ENCODE results near the gene CCDC183. TPM values are rescaled to one million over a fixed set of nuclear protein-coding genes. Genes with fewer than 3 reads are reported as not detected.
A peak's percentile ranks its signal among the peaks of the same experiment; 100 is the strongest.
"Not testable (repeated sequence)": the region's sequence is repeated elsewhere in the genome, so short reads cannot be mapped to it uniquely, and the experiment has no call there.

The CCDC183 gene
- total RNA-seq, 1 experiment from 2014 or later: not detected

DNA sequence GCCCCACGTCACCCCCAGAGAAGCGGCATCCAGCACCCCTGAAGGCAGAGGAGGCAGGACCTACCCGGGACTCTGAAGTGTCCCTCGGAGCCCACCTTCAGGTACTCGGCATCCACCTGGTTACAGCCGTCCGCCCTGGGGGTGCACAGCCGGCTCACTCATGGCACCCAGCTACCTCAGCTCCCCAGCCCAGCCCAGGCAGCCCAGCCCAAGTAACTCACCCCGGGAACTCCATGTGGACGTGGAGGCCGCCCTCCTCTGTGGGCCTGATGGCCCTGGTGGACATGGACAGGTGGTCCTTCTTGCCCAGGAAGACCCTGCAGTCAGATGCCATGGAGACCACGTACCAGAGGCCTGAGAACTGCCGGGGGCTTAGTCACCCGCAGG is 32.5 kb upstream of the CCDC183 start:
- peaks cover 23% of the 10 kb centered on the region for H3K4me1 ChIP-seq (ENCODE audit: low read length)
- 0 out of 2 replicates have a peak, but pooled peaks cover 4% of the 10 kb centered on the region for H4K20me1 ChIP-seq (ENCODE audit: insufficient read depth, low read depth, low read length)
- no peak for DNase-seq
- H2AFZ ChIP-seq (ENCODE audit: low read length): no peak overlapping the region
- no peak overlapping the region for H3K4me3 ChIP-seq (ENCODE audit: low read length)
- H3K36me3 ChIP-seq (ENCODE audit: insufficient read depth, low read length): no peaks in the 10 kb centered on the region
- no peak overlapping the region for H3K4me2 ChIP-seq (ENCODE audit: low read depth, low read length, poor library complexity, severe bottlenecking)
- H3K79me2 ChIP-seq (ENCODE audit: low read length): no peaks in the 10 kb centered on the region
- no peaks in the 10 kb centered on the region for H3K9me3 ChIP-seq (ENCODE audit: low read length)
- no peaks in the 10 kb centered on the region for H3K27me3 ChIP-seq (ENCODE audit: low read length)
- no peak overlapping the region for H3K9ac ChIP-seq (ENCODE audit: low read length)
- no peak overlapping the region for H3K27ac ChIP-seq (ENCODE audit: low read length)
- no peaks in the 10 kb centered on the region for H3K9me2 ChIP-seq (replicated peaks; ENCODE audit: insufficient read depth, low read length)

GRCh38 chr9:136764301-136764891 is 31.7 kb upstream of the CCDC183 start, which contains the start of gene LCN15:
TSS of gene LCN15 (minus strand) at chr9:136764518. CDS start at chr9:136764488, 30 bp downstream.
- H3K9me3 ChIP-seq (ENCODE audit: low read length): no peaks in the 10 kb centered on the region
- no peak within 1 kb of the TSS for H3K4me2 ChIP-seq (ENCODE audit: low read depth, low read length, poor library complexity, severe bottlenecking)
- H3K4me3 ChIP-seq (ENCODE audit: low read length): no peak within 1 kb of the TSS
- no peaks in the 10 kb centered on the region for H3K36me3 ChIP-seq (ENCODE audit: insufficient read depth, low read length)
- H3K9ac ChIP-seq (ENCODE audit: low read length): no peak within 1 kb of the TSS
- H4K20me1 ChIP-seq (ENCODE audit: insufficient read depth, low read depth, low read length): 0 out of 2 replicates have a peak, but pooled peaks cover 4% of the 10 kb centered on the region
- H2AFZ ChIP-seq (ENCODE audit: low read length): no peak within 1 kb of the TSS
- no peaks in the 10 kb centered on the region for H3K27me3 ChIP-seq (ENCODE audit: low read length)
- DNase-seq: no peak
- H3K9me2 ChIP-seq (replicated peaks; ENCODE audit: insufficient read depth, low read length): no peaks in the 10 kb centered on the region
- H3K27ac ChIP-seq (ENCODE audit: low read length): no peak within 1 kb of the TSS
- peaks cover 23% of the 10 kb centered on the region for H3K4me1 ChIP-seq (ENCODE audit: low read length)
- no peaks in the 10 kb centered on the region for H3K79me2 ChIP-seq (ENCODE audit: low read length)

DNA sequence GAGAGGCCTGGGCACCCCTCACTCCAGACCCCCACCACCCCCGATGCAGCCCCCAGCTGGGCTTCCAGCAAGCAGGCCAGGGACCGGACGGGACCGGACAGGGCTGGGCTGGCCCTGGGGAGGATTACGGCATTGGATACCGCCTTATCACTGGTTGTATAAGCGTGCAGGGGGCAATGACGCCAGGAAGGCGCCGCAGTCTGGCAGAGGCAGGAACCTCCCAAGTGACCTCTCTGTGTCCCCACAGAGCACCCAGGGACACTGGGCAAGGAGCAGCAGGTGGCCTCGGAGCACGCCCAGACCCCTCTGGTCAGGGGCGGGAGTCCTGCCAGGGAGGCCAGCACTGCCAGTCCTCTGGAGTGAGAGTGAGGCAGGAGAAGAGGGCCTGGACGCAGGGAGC is 31.1 kb upstream of the CCDC183 start:
- H3K4me2 ChIP-seq (ENCODE audit: low read depth, low read length, poor library complexity, severe bottlenecking): no peak overlapping the region
- 0 out of 2 replicates have a peak, but pooled peaks cover 4% of the 10 kb centered on the region for H4K20me1 ChIP-seq (ENCODE audit: insufficient read depth, low read depth, low read length)
- H3K27me3 ChIP-seq (ENCODE audit: low read length): no peaks in the 10 kb centered on the region
- H3K79me2 ChIP-seq (ENCODE audit: low read length): no peaks in the 10 kb centered on the region
- no peak for DNase-seq
- peaks cover 26% of the 10 kb centered on the region for H3K4me1 ChIP-seq (ENCODE audit: low read length)
- no peak overlapping the region for H2AFZ ChIP-seq (ENCODE audit: low read length)
- no peaks in the 10 kb centered on the region for H3K36me3 ChIP-seq (ENCODE audit: insufficient read depth, low read length)
- no peak overlapping the region for H3K27ac ChIP-seq (ENCODE audit: low read length)
- H3K9ac ChIP-seq (ENCODE audit: low read length): no peak overlapping the region
- no peaks in the 10 kb centered on the region for H3K9me2 ChIP-seq (replicated peaks; ENCODE audit: insufficient read depth, low read length)
- no peak overlapping the region for H3K4me3 ChIP-seq (ENCODE audit: low read length)
- H3K9me3 ChIP-seq (ENCODE audit: low read length): no peaks in the 10 kb centered on the region

- not testable (repeated sequence) for H3K27me3 ChIP-seq (ENCODE audit: low read length); H4K20me1 ChIP-seq (ENCODE audit: insufficient read depth, low read depth, low read length); H2AFZ ChIP-seq (ENCODE audit: low read length); H3K36me3 ChIP-seq (ENCODE audit: insufficient read depth, low read length); H3K9ac ChIP-seq (ENCODE audit: low read length); H3K27ac ChIP-seq (ENCODE audit: low read length); H3K79me2 ChIP-seq (ENCODE audit: low read length); H3K4me3 ChIP-seq (ENCODE audit: low read length); H3K9me3 ChIP-seq (ENCODE audit: low read length); H3K9me2 ChIP-seq (replicated peaks; ENCODE audit: insufficient read depth, low read length)
- Histone ChIP-seq H3K4me1 (ENCODE audit: low read length) (peaks cover 26% of the 10 kb centered on the region), H3K4me2 (ENCODE audit: low read depth, low read length, poor library complexity, severe bottlenecking) (peak overlapping the region; percentile 44)
- DNase-seq: peak; percentile 59
These were observed 30.3 kb upstream of the CCDC183 start for GRCh38 chr9:136765745-136766409.

- H3K4me2 ChIP-seq (ENCODE audit: low read depth, low read length, poor library complexity, severe bottlenecking); H3K9me3 ChIP-seq (ENCODE audit: low read length); H3K9me2 ChIP-seq (replicated peaks; ENCODE audit: insufficient read depth, low read length); H3K36me3 ChIP-seq (ENCODE audit: insufficient read depth, low read length); H3K9ac ChIP-seq (ENCODE audit: low read length); H3K4me3 ChIP-seq (ENCODE audit: low read length); H3K27ac ChIP-seq (ENCODE audit: low read length); H2AFZ ChIP-seq (ENCODE audit: low read length); H4K20me1 ChIP-seq (ENCODE audit: insufficient read depth, low read depth, low read length); H3K79me2 ChIP-seq (ENCODE audit: low read length); H3K27me3 ChIP-seq (ENCODE audit: low read length): not testable (repeated sequence)
- peak; percentile 70 for DNase-seq
- H3K4me1 ChIP-seq (ENCODE audit: low read length): peaks cover 26% of the 10 kb centered on the region
These were observed 29.6 kb upstream of the CCDC183 start for GRCh38 chr9:136766410-136767120.

DNA sequence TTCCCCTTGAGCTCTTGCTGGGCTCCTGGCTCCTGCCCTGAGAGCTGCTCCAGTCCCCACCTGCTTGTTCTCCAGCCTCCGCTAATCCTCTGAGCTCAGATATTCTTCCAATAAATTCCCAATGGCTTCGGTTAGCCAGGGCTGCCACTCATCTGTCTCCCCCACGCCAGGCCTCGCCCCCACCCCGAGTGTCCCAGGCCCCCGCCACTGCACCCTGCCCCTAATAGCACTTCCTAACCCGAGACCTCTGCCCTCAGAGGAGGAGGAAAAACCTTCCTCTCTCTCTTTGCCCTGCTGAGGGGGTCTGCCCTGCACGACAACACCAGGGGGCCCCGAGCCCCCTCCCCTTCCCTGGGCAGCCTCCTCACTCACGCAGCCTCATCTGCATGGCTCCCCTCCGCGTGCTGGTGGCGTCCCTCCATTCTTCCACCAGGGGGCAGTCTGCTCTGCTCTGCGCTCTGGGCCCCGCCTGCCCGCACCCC is 26.4 kb upstream of the CCDC183 start:
- Histone ChIP-seq H3K36me3 (ENCODE audit: insufficient read depth, low read length) (peaks cover 5% of the 10 kb centered on the region; the same call in 1 of the 2 replicates), H3K9me2 (replicated peaks; ENCODE audit: insufficient read depth, low read length) (no peaks in the 10 kb centered on the region), H3K9ac (ENCODE audit: low read length) (no peak overlapping the region), H3K4me2 (ENCODE audit: low read depth, low read length, poor library complexity, severe bottlenecking) (no peak overlapping the region), H3K9me3 (ENCODE audit: low read length) (no peaks in the 10 kb centered on the region), H3K4me1 (ENCODE audit: low read length) (peaks cover 29% of the 10 kb centered on the region), H4K20me1 (ENCODE audit: insufficient read depth, low read depth, low read length) (no peaks in the 10 kb centered on the region), H3K79me2 (ENCODE audit: low read length) (no peaks in the 10 kb centered on the region), H3K27ac (ENCODE audit: low read length) (no peak overlapping the region), H3K27me3 (ENCODE audit: low read length) (no peaks in the 10 kb centered on the region), H2AFZ (ENCODE audit: low read length) (no peak overlapping the region), H3K4me3 (ENCODE audit: low read length) (no peak overlapping the region)
- peak; percentile 86 for DNase-seq

- Histone ChIP-seq H3K27ac (ENCODE audit: low read length) (no peak overlapping the region), H3K4me2 (ENCODE audit: low read depth, low read length, poor library complexity, severe bottlenecking) (no peak overlapping the region), H3K9me2 (replicated peaks; ENCODE audit: insufficient read depth, low read length) (no peaks in the 10 kb centered on the region), H4K20me1 (ENCODE audit: insufficient read depth, low read depth, low read length) (no peaks in the 10 kb centered on the region), H3K36me3 (ENCODE audit: insufficient read depth, low read length) (peaks cover 5% of the 10 kb centered on the region; the same call in 1 of the 2 replicates), H3K9me3 (ENCODE audit: low read length) (no peaks in the 10 kb centered on the region), H3K9ac (ENCODE audit: low read length) (no peak overlapping the region), H3K79me2 (ENCODE audit: low read length) (no peaks in the 10 kb centered on the region), H3K4me3 (ENCODE audit: low read length) (no peak overlapping the region), H3K27me3 (ENCODE audit: low read length) (no peaks in the 10 kb centered on the region), H2AFZ (ENCODE audit: low read length) (no peak overlapping the region), H3K4me1 (ENCODE audit: low read length) (peaks cover 15% of the 10 kb centered on the region)
- DNase-seq: no peak
These were observed 24.2 kb upstream of the CCDC183 start for GRCh38 chr9:136771907-136772415.
